Fibroblast of the conjunctiva (primary cell): ENCODE measurements around the gene B4GALNT3.

Experiments used
- DNase-seq: peaks from one replicate; pipeline ENCODE4 v3.0.0-alpha.2; 2010; ENCODE audit warnings: low read depth

The B4GALNT3 gene

DNA sequence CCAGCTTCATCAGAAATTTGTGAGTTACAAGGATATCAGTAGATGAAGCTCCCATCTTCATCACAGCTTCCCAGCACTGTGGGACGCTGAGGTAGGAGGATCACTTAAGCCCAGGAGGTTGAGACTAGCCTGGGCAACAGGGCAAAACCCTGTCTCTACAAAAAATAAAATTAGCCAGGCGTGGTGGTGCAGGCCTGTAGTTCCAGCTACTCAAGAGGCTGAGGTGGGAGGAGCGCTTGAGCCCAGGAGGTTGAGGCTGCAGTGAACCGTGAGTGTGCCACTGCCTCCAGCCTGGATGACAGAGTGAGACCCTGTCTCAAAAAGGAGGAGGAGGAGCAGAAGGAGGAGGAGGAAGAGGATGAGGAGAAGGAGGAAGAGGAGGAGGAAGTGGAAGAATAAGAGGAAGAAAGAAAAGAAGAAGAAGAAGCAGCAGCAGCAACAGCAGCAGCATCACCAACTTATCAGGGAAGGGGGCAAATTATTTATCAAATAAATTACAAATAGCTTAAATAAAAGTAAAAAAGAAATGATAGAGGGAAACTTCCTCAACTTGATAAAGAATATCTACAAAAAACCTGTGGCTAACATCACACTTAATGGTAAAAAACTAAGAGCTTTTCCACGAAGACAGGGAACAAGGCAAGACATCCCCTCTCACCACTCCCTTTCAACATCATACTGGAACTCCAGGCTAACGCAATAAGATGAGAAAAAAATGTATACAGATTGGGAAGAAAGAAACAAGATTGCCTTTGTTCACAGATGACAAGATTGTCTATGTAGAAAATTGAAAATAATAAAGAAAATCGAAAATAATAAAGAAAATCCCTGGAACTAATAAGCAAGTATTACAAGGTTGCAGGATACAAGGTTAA is 133.9 kb downstream of the B4GALNT3 start:
- DNase-seq = no peak

GRCh38 chr12:597926-598568 is 138.3 kb downstream of the B4GALNT3 start:
- no peak for DNase-seq

GRCh38 chr12:599756-600155 is 140.0 kb downstream of the B4GALNT3 start:
- no peak for DNase-seq

GRCh38 chr12:601976-602699 is 142.4 kb downstream of the B4GALNT3 start:
- DNase-seq = no peak

GRCh38 chr12:602700-603068 is 142.9 kb downstream of the B4GALNT3 start:
- DNase-seq = no peak

DNA sequence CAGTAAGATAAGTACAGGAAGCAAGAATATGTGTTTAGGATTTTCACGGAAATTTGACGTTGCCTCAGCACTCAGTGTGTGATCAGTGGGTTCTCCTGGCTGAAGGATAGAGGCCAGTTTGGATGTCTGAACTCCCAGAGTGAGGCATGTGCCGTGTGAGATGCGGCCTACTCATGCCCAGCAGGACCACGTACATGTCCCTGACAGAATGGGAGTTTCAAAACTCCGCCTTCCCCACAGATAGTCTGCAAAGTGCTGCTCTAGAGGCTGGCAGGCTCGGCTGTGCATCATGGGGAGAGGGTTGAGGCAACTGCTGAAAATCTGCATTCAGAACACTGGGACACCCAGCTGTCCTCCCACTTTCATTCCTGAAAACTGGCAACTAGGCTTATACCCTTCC is 145.2 kb downstream of the B4GALNT3 start:
- no peak for DNase-seq

GRCh38 chr12:607541-608001 is 147.8 kb downstream of the B4GALNT3 start:
- DNase-seq = no peak

- DNase-seq = no peak
Measured at GRCh38 chr12:608413-608812, 148.7 kb downstream of the B4GALNT3 start.

- DNase-seq = no peak
Measured at GRCh38 chr12:608921-609320, 149.2 kb downstream of the B4GALNT3 start.

DNA sequence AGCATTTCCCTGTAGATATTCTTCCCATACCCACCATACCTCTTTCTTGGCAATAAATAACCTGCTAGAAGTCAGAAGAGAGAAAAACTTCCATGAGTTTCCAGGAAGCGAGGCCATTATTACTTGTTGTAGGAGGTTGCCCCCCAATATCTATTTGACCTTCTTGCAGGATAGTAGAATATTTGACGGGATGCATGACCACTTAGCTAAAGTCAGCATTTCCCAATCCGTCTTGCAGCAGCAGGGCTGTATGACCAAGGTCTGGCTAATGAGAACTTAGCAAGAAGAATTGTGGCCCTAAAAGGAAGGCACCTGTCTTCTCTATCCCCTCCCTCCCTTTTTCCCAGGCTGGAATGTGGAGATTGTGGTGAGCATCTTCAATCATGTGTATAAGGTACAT is 152.0 kb downstream of the B4GALNT3 start:
- no peak for DNase-seq

DNA sequence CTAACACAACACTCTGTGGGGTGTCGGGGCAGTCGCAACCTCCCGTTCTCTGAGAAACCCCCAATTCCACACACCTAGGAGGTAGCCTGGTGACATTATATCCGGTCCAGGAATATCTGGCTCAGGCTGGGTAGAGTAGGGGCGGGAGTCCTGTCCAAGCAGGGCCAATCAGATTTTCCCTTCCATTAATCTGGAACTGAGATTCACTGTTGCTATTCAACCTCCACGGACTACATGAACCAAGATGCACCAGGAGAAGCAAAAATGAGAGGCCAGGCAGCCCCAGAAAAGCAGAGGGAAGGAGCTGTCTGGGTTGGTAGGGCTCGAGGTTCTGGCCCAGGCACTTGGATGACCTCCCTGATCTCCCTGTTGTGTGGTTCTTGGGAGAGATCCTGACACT is 152.6 kb downstream of the B4GALNT3 start:
- DNase-seq = no peak

- no peak for DNase-seq
Measured at GRCh38 chr12:612886-613285, 153.1 kb downstream of the B4GALNT3 start.
